ENCODE measurements around the gene USP34.

Gene USP34

DNA sequence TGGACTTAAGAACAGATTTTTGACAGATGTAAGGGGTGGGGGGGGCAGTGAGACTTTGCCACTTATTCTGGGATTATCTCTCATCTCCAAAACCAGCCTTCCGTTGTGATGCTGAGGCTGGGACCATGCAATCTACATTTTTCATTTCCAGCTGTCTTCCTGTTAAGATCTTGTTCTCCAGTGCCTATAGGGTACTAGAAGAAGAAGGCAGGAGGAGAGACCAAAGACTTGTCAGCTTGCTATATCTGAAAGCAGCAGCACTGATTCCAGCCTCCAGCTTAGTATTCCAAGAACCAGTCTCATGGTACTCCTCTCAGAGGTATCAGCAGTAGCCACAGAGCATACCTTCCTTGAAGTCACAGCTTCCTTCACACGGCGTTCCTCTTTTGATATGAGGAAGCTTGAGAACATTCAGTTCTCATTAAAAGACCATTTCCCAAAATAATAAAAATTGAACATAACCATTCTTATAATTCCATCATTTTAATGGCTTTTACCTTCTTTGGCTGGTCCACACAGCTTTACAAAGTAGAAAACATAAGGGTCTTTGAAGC lies 49.8 kb downstream of the USP34 start:
- TF ChIP-seq CTCF (IDR thresholded peaks at IDR 0.05): no peak
- Histone ChIP-seq H3K4me1 (peaks cover 10% of the 10 kb centered on the region), H2AFZ (no peak overlapping the region), H3K79me2 (peaks cover 35% of the 10 kb centered on the region), H3K9me3 (ENCODE audit: control insufficient read depth, low read length) (no peaks in the 10 kb centered on the region), H3K9ac (no peak overlapping the region), H3K27me3 (ENCODE audit: control insufficient read depth, insufficient read depth, low read length) (no peaks in the 10 kb centered on the region), H3K36me3 (ENCODE audit: control insufficient read depth, insufficient read depth, low read length) (no peaks in the 10 kb centered on the region), H3K27ac (no peak overlapping the region), H3K4me2 (ENCODE audit: low read length) (no peak overlapping the region), H3K4me3 (ENCODE audit: low read depth, low read length) (no peak overlapping the region)

DNA sequence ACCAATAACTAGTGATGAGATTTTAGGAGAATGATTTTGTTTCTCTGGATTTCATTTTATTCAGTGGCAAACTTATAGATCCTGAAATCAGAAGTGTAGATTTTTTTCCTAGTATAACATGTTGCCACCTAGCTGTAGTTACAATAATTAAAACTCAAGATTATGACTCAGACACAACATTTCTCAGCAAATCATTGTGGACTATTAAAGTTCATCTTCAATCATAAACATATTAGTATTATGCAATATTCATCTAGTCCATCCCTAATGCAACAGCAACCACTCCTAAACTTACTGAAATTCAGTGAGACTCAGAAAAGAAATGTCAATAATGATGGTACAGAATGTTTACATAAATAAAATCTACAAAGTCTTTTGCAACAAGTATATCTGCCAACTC lies 51.3 kb downstream of the USP34 start:
- H3K27ac ChIP-seq: no peak overlapping the region
- no peaks in the 10 kb centered on the region for H3K27me3 ChIP-seq (ENCODE audit: control insufficient read depth, insufficient read depth, low read length)
- H3K36me3 ChIP-seq (ENCODE audit: control insufficient read depth, insufficient read depth, low read length): no peaks in the 10 kb centered on the region
- no peak for TF ChIP-seq CTCF (IDR thresholded peaks at IDR 0.05)
- no peak overlapping the region for H2AFZ ChIP-seq
- no peaks in the 10 kb centered on the region for H3K9me3 ChIP-seq (ENCODE audit: control insufficient read depth, low read length)
- no peak overlapping the region for H3K4me2 ChIP-seq (ENCODE audit: low read length)
- H3K79me2 ChIP-seq: peaks cover 28% of the 10 kb centered on the region
- H3K4me1 ChIP-seq: peaks cover 10% of the 10 kb centered on the region
- H3K4me3 ChIP-seq (ENCODE audit: low read depth, low read length): no peak overlapping the region
- H3K9ac ChIP-seq: no peak overlapping the region

DNA sequence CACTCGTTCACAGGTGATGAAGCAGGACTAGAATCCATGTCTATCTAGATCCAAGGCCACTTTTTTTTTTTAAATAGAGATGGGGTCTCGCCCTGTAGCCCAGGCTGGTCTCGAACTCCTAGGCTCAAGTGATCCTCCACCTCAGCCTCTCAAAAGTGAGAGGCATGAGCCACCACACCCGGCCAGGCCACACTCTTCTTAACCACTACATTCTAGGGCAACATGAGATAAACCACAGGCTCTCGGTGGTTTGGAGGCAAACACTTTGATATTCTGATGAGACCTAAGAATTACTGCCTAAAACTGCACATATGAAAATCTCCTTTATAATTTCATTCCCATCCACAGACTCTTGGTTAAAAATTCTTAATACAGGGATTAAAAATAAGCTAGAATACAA lies 51.8 kb downstream of the USP34 start:
- Histone ChIP-seq H3K4me1 (peaks cover 10% of the 10 kb centered on the region), H3K27me3 (ENCODE audit: control insufficient read depth, insufficient read depth, low read length) (no peaks in the 10 kb centered on the region), H3K4me2 (ENCODE audit: low read length) (no peak overlapping the region), H3K27ac (no peak overlapping the region), H3K79me2 (peaks cover 29% of the 10 kb centered on the region), H3K36me3 (ENCODE audit: control insufficient read depth, insufficient read depth, low read length) (no peaks in the 10 kb centered on the region), H3K4me3 (ENCODE audit: low read depth, low read length) (no peak overlapping the region), H3K9ac (no peak overlapping the region), H3K9me3 (ENCODE audit: control insufficient read depth, low read length) (no peaks in the 10 kb centered on the region), H2AFZ (no peak overlapping the region)
- no peak for TF ChIP-seq CTCF (IDR thresholded peaks at IDR 0.05)

DNA sequence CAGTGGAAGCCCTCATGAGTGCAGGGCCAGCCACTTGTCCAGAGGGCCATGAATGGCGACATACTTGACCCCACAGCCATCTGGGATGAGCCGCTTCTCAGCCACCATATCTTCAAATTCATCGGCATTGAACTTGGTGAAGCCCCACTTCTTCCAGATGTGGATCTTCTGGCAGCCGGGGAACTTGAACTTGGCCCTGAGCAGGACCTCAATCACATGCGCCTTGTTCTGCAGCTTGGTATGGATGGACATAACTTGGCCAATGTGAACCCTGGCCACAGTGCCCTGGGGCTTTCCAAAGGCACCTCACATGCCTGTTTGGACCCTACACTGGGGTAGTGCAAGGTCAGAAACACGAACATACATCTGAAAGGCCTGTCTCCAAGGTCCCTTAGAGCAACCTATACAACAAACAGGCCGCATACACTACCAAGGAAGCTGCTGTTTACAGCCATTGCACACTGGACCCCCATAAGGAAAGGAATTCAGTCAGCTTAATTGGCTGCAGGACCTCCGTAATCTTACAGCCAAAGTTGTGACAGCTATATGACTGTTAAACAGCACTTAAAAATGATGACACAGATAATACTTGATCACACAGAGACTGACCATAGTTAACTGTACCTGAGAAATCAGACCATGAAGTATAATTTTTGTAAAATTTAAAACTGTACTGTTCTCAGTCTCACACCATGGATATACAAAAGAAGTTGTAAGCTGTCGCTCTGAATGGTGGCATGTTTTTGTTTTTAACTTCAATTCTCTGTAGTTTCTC lies 53.8 kb downstream of the USP34 start:
- H3K9me3 ChIP-seq (ENCODE audit: control insufficient read depth, low read length): no peaks in the 10 kb centered on the region
- peaks cover 21% of the 10 kb centered on the region for H3K79me2 ChIP-seq
- H2AFZ ChIP-seq: no peak overlapping the region
- TF ChIP-seq CTCF (IDR thresholded peaks at IDR 0.05): no peak
- H3K4me1 ChIP-seq: peaks cover 6% of the 10 kb centered on the region
- no peak overlapping the region for H3K27ac ChIP-seq
- H3K4me3 ChIP-seq (ENCODE audit: low read depth, low read length): no peak overlapping the region
- no peaks in the 10 kb centered on the region for H3K27me3 ChIP-seq (ENCODE audit: control insufficient read depth, insufficient read depth, low read length)
- no peak overlapping the region for H3K9ac ChIP-seq
- H3K4me2 ChIP-seq (ENCODE audit: low read length): no peak overlapping the region
- no peaks in the 10 kb centered on the region for H3K36me3 ChIP-seq (ENCODE audit: control insufficient read depth, insufficient read depth, low read length)

DNA sequence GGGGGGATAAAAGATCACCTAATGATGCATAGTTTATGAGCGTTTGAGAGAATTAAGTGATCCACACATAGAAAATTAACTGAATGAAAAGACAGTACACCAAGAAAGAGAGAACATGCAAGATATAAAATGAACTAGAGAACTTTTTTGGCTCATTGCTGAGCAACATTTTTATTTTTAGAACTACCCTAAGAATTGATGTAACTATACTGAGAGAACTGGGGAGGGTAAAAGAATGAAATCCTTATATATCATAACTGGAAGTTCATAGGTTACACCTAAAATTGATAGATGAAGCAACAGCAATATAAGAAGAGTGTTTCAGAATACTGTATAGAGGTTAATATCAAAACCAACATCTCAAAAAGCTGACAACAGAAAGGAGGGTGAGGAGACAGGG lies 55.6 kb downstream of the USP34 start:
- Histone ChIP-seq H3K27ac (no peak overlapping the region), H3K79me2 (peaks cover 24% of the 10 kb centered on the region), H3K27me3 (ENCODE audit: control insufficient read depth, insufficient read depth, low read length) (no peaks in the 10 kb centered on the region), H3K9me3 (ENCODE audit: control insufficient read depth, low read length) (no peaks in the 10 kb centered on the region), H3K4me1 (no peaks in the 10 kb centered on the region), H3K4me3 (ENCODE audit: low read depth, low read length) (no peak overlapping the region), H3K9ac (no peak overlapping the region), H2AFZ (no peak overlapping the region), H3K36me3 (ENCODE audit: control insufficient read depth, insufficient read depth, low read length) (no peaks in the 10 kb centered on the region), H3K4me2 (ENCODE audit: low read length) (no peak overlapping the region)
- TF ChIP-seq CTCF (IDR thresholded peaks at IDR 0.05): no peak

Data from parathyroid adenoma (tissue), 2 donors.